HepG2 (cell line): ENCODE data around the gene HLF. TPM values are rescaled to one million over a fixed set of nuclear protein-coding genes. Genes with fewer than 3 reads are reported as not detected.

Experiments used
- ATAC-seq: fragments of 200-7000 bp; cut with Tn5 transposase; 3 replicates; pipeline ENCODE4 v1.9.1; 2020; ENCODE audit warnings: mild to moderate bottlenecking, moderate library complexity
- BruUV-seq: library from RNA; stranded (reverse); fragments of 400-500 nt; replicated peaks from 2 replicates; lab custom pipeline; 2021; lab: Mats Ljungman, UMichigan
- CTCF ChIA-PET: fragments of 300-600 bp; formaldehyde crosslinking; extraction: SDS; loops from one replicate; lab custom pipeline; 2021; ENCODE audit warnings: low total read pairs, inconsistent platforms, low intra/inter-chr PET ratio; lab: Yijun Ruan, JAX
- POLR2A ChIA-PET: fragments of 350-600 bp; sonication (Branson Sonifier 250); formaldehyde crosslinking; loops from one replicate; lab custom pipeline; 2020; ENCODE audit warnings: antibody characterized with exemption, inconsistent platforms; lab: Yijun Ruan, JAX
- DNase-seq: peaks from one replicate; pipeline ENCODE4 v3.0.0-alpha.2; 2015; ENCODE audit warnings: low spot score
- FAIRE-seq: peaks from 3 replicates; lab custom pipeline; 2011; peaks lifted over from hg19 to GRCh38; lab: Jason Lieb, UNC
- H2AFZ ChIP-seq: one replicate; pipeline ENCODE4 v1.6.1; 2011; ENCODE audit warnings: low read length, inconsistent platforms
- H3K27ac ChIP-seq: fragments of 300-600 bp; 3 replicates; pipeline ENCODE4 v1.8.0; 2011; ENCODE audit warnings: mixed run types, mild to moderate bottlenecking, mixed read lengths, low read length, inconsistent platforms; ENCODE audit not compliant: insufficient read depth; ENCODE audit errors: extremely low read length
- H3K27me3 ChIP-seq, 2 experiments: fragments of 200-600 bp in 1 of 2; 2 replicates in 1 of 2; 3 replicates in 1 of 2; pipeline versions ENCODE4 v1.6.0 to v1.8.0; 2011; ENCODE audit warnings: low read length in 2 of 2, mild to moderate bottlenecking in 2 of 2, moderate library complexity in 2 of 2, inconsistent platforms in 1 of 2; ENCODE audit not compliant: insufficient read depth in 2 of 2, control insufficient read depth in 1 of 2
- H3K36me3 ChIP-seq, 2 experiments: fragments of 200-600 bp in 1 of 2; replicated peaks in 1 of 2; 2 replicates in 1 of 2; 3 replicates in 1 of 2; pipeline versions ENCODE4 v1.5.1 to v1.8.0; 2011; ENCODE audit warnings: low read length in 2 of 2, inconsistent platforms in 1 of 2; ENCODE audit not compliant: insufficient read depth in 2 of 2, control insufficient read depth in 1 of 2
- H3K4me1 ChIP-seq: 2 replicates; pipeline ENCODE4 v1.5.1; 2012; ENCODE audit warnings: low read length, inconsistent platforms; ENCODE audit not compliant: insufficient read depth
- H3K4me2 ChIP-seq: 2 replicates; pipeline ENCODE4 v1.6.0; 2011; ENCODE audit warnings: low read depth, low read length, inconsistent platforms
- H3K4me3 ChIP-seq, 3 experiments: fragments of 200-600 bp in 1 of 3; sonication (generic), shearing (Covaris generic) in 1 of 3; replicated peaks in 1 of 3; 2 replicates each; pipeline ENCODE4 v1.5.1; 2011 to 2016; ENCODE audit warnings: low read length in 3 of 3, inconsistent platforms in 2 of 3, low read depth in 2 of 3, mild to moderate bottlenecking in 2 of 3, control low read depth in 1 of 3, mixed read lengths in 1 of 3; ENCODE audit not compliant: insufficient read depth in 1 of 3
- H3K79me2 ChIP-seq: one replicate; pipeline ENCODE4 v1.6.1; 2011; ENCODE audit warnings: low read length, inconsistent platforms; ENCODE audit not compliant: insufficient read depth
- H3K9ac ChIP-seq: 2 replicates; pipeline ENCODE4 v1.6.0; 2011; ENCODE audit warnings: mild to moderate bottlenecking, low read depth, low read length, inconsistent platforms; ENCODE audit not compliant: insufficient read depth
- H3K9me3 ChIP-seq: 2 replicates; pipeline ENCODE4 v1.5.1; 2012; ENCODE audit warnings: mild to moderate bottlenecking, low read length
- H4K20me1 ChIP-seq: 2 replicates; pipeline ENCODE4 v1.6.0; 2011; ENCODE audit warnings: inconsistent platforms, mild to moderate bottlenecking, low read length, moderate library complexity; ENCODE audit not compliant: insufficient read depth
- CC2D1A ChIP-seq: sonication (generic); formaldehyde crosslinking; IDR thresholded peaks from 2 replicates; pipeline ENCODE4 v1.8.1; 2023; ENCODE audit warnings: mild to moderate bottlenecking, missing genetic modification reagents
- FOSL2 ChIP-seq: sonication (generic); formaldehyde crosslinking; IDR thresholded peaks from 2 replicates; pipeline ENCODE4 v1.4.0; 2020; ENCODE audit warnings: missing genetic modification reagents
- HOXD1 ChIP-seq: sonication (generic); formaldehyde crosslinking; IDR thresholded peaks from 2 replicates; pipeline ENCODE4 v1.5.0; 2020; ENCODE audit warnings: missing genetic modification reagents
- KMT2A ChIP-seq: sonication (generic); formaldehyde crosslinking; IDR thresholded peaks from 2 replicates; pipeline ENCODE4 v1.4.0; 2020; ENCODE audit warnings: missing genetic modification reagents
- POGZ ChIP-seq: sonication (generic); formaldehyde crosslinking; IDR thresholded peaks from 2 replicates; pipeline ENCODE4 v1.4.0; 2020; ENCODE audit warnings: mild to moderate bottlenecking, missing genetic modification reagents
- REPIN1 ChIP-seq: sonication (generic); formaldehyde crosslinking; IDR thresholded peaks from 2 replicates; pipeline ENCODE4 v1.8.0; 2022; ENCODE audit warnings: missing genetic modification reagents, low read depth, mild to moderate bottlenecking, borderline replicate concordance
- TSC22D2 ChIP-seq: sonication (generic); formaldehyde crosslinking; IDR thresholded peaks from 2 replicates; pipeline ENCODE4 v1.5.1; 2020; ENCODE audit warnings: missing genetic modification reagents, mild to moderate bottlenecking, borderline replicate concordance
- ZKSCAN8 ChIP-seq: IDR thresholded peaks from 2 replicates; pipeline ENCODE4 v1.6.1; 2016; ENCODE audit warnings: borderline replicate concordance, missing genetic modification reagents, missing compliant biosample characterization
- ZNF251 ChIP-seq: sonication (generic); formaldehyde crosslinking; IDR thresholded peaks from 2 replicates; pipeline ENCODE4 v1.9.0; 2021; ENCODE audit warnings: mild to moderate bottlenecking, missing genetic modification reagents
- ZNF263 ChIP-seq: sonication (generic); formaldehyde crosslinking; IDR thresholded peaks from 2 replicates; pipeline ENCODE4 v1.4.0; 2020; ENCODE audit warnings: missing genetic modification reagents
- ZNF331 ChIP-seq: sonication (generic); formaldehyde crosslinking; IDR thresholded peaks from 2 replicates; pipeline ENCODE4 v1.4.0; 2020; ENCODE audit warnings: missing genetic modification reagents
- ZNF572 ChIP-seq: sonication (generic); formaldehyde crosslinking; IDR thresholded peaks from 2 replicates; pipeline ENCODE4 v1.5.1; 2020; ENCODE audit warnings: mild to moderate bottlenecking, missing genetic modification reagents
- ZSCAN22 ChIP-seq: sonication (generic); formaldehyde crosslinking; IDR thresholded peaks from 2 replicates; pipeline ENCODE4 v1.4.0; 2020; ENCODE audit warnings: mild to moderate bottlenecking, missing genetic modification reagents
- WGBS: methylation state at CpG from one replicate; pipeline ENCODE4 v1.1.6; 2017; ENCODE audit warnings: low lambda C conversion rate; 5-methylcytosine and 5-hydroxymethylcytosine counted together
- in situ Hi-C: cut with HindIII; loops from 2 replicates; pipeline ENCODE4 v1.10.0; 2017; ENCODE audit warnings: low pct_unique_long_range_greater_than_20kb; ENCODE audit not compliant: extremely low pct_ligation_motif_present
- intact Hi-C: fragments of 100-400 bp; cut with micrococcal nuclease; formaldehyde crosslinking; loops from one replicate; pipeline ENCODE4 v1.10.0; 2022; ENCODE audit not compliant: unreplicated experiment
- polyA plus RNA-seq, 8 experiments: library from polyadenylated mRNA; depleted of rRNA in 3 of 8; stranded (reverse) in 7 of 8; unstranded in 1 of 8; fragments of >200 nt; fragmentation: Illumina TruSeq in 4 of 8; extraction: Trizol in 4 of 8; gene quantifications; 2 replicates each; pipeline versions ENCODE4 v1.2.1 to v1.2.3, GENCODE V29; 2011 to 2016; ENCODE audit warnings: low read depth in 4 of 8, missing spikeins in 1 of 8, mixed read lengths in 1 of 8; ENCODE audit not compliant: insufficient read depth in 1 of 8
- total RNA-seq, 5 experiments: library from RNA; depleted of rRNA; stranded (reverse); fragments of >200 nt; fragmentation: Illumina TruSeq; extraction: Trizol; gene quantifications; 2 replicates each; pipeline ENCODE4 v1.2.3, GENCODE V29; 2016; ENCODE audit warnings: low read depth in 1 of 5
- TF ChIP-seq, protein P1 (sequence below): sonication (generic); formaldehyde crosslinking; IDR thresholded peaks from 2 replicates; pipeline ENCODE4 v1.4.0; 2020; ENCODE audit warnings: missing genetic modification reagents
- TF ChIP-seq, protein P2 (sequence below): sonication (generic); formaldehyde crosslinking; IDR thresholded peaks from 2 replicates; pipeline ENCODE4 v1.5.1; 2020; ENCODE audit warnings: missing genetic modification reagents, mild to moderate bottlenecking, borderline replicate concordance

Gene HLF
- total and polyA plus RNA-seq, 2 of the 13 experiments (the other 11 are each of a cell fraction or from before 2014, with no cell fraction given): 202 to 346 TPM

DNA sequence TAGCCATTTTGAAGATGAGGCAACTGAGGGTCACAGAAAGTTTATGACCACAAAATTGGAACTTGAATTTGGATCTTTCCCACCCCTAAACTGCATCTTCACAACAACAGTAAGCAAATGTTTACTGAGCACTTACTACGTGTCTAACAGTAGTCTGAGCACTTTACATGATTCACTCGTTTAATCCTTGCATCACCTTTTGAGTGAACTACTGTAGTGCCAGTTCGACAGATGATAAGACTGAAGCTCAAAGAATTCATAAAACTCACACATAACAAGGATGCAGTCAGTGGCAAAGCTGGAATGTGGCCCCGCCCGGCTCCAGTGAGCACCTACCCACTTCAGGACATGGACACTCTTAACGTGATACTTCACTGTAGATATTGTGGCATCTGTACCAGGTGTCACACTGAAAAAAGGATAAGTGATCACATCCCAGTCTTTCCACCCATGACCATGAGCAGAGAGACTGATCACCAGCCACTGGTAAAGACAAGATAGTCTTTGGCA, 36.0 kb upstream of the HLF start:
- TF ChIP-seq CC2D1A (CRISPR knock-in tag) (no peak), HOXD1 (CRISPR knock-in tag) (no peak)
- TF ChIP-seq, protein P1, sequence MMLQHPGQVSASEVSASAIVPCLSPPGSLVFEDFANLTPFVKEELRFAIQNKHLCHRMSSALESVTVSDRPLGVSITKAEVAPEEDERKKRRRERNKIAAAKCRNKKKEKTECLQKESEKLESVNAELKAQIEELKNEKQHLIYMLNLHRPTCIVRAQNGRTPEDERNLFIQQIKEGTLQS (CRISPR knock-in tag): no peak
- Histone ChIP-seq H3K9me3 (no peaks in the 10 kb centered on the region), H2AFZ (no peak overlapping the region), H3K9ac (no peak overlapping the region), H3K4me3 (no peak overlapping the region), H4K20me1 (no peaks in the 10 kb centered on the region), H3K27ac (no peak overlapping the region), H3K36me3 (no peaks in the 10 kb centered on the region), H3K4me1 (peaks cover 17% of the 10 kb centered on the region), H3K79me2 (no peaks in the 10 kb centered on the region), H3K4me2 (no peak overlapping the region), H3K27me3 (peaks cover 0 to under 1% of the 10 kb centered on the region in 2 experiments; a peak in 2 of 5 replicates)
- no peak for DNase-seq
- 34% methylated on average over 6 of the region's 6 CpGs for WGBS
- no peak for FAIRE-seq
- ChIA-PET POLR2A (no interaction called here), CTCF (no interaction called here)
- intact Hi-C loops: no loop called here
- no peak for ATAC-seq
- BruUV-seq: no TSS peak
- in situ Hi-C loops: no loop called here

DNA sequence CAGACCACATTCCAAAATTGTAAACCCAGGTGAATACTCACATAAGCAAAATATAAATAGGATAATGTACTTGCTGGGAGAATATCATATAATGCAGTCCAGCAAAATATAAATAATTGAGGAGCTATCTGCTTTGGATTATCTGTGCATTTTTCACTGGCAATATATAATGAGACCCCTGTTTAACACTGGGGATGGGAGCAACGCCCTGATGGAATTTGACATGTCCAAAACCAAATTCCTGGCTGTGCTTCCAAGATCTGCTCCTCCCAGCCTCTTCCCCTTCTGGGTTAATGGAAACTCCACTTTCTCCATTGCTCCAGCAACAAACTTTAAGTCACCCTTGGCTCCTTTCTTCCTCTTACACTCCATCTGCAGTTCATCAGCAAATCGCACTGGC, 35.5 kb upstream of the HLF start:
- Histone ChIP-seq H3K27me3 (no peaks in the 10 kb centered on the region; a peak in 1 of 5 replicates), H3K27ac (no peak overlapping the region), H4K20me1 (no peaks in the 10 kb centered on the region), H2AFZ (no peak overlapping the region), H3K9me3 (no peaks in the 10 kb centered on the region), H3K36me3 (no peaks in the 10 kb centered on the region), H3K79me2 (no peaks in the 10 kb centered on the region), H3K4me3 (no peak overlapping the region), H3K9ac (no peak overlapping the region), H3K4me1 (peaks cover 17% of the 10 kb centered on the region), H3K4me2 (no peak overlapping the region)
- ATAC-seq (no peak), DNase-seq (no peak), FAIRE-seq (no peak)
- intact Hi-C loops (no loop called here), in situ Hi-C loops (no loop called here)
- WGBS: 39% methylated on average over 2 of the region's 2 CpGs
- no TSS peak for BruUV-seq
- CTCF ChIA-PET: no interaction called here
- no peak for TF ChIP-seq ZNF331 (CRISPR knock-in tag)
- TF ChIP-seq FOSL2 (CRISPR knock-in tag): no peak
- TF ChIP-seq ZNF263 (CRISPR knock-in tag): no peak
- TF ChIP-seq ZNF572: no peak
- no peak for TF ChIP-seq ZKSCAN8 (CRISPR knock-in tag)
- no peak for TF ChIP-seq ZNF251 (CRISPR knock-in tag)
- TF ChIP-seq KMT2A: no peak
- TF ChIP-seq POGZ: no peak
- TF ChIP-seq, protein P2, sequence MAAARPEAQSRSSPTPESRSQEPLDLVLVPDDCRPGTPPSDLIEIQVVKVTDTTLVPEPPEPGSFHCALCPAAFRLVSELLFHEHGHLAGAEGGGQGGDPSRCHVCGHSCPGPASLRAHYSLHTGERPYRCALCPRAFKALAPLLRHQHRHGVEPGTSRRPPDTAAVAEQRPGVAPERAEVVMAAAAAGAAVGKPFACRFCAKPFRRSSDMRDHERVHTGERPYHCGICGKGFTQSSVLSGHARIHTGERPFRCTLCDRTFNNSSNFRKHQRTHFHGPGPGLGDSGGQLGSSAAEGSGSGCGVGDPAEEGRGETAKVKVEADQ: no peak
- no peak for TF ChIP-seq REPIN1 (CRISPR knock-in tag)
- TF ChIP-seq ZSCAN22 (CRISPR knock-in tag): no peak
- no peak for TF ChIP-seq TSC22D2
- POLR2A ChIA-PET: interaction anchor here (1.5 kb wide), 1 partner anchor 9 kb away, joined by 7 read pairs; no protein-coding TSS in a partner anchor
